Airway epithelial cell (primary cell): ENCODE data around the gene PSME3IP1. TPM values are rescaled to one million over a fixed set of nuclear protein-coding genes. Genes with fewer than 3 reads are reported as not detected.

Source experiments
- total RNA-seq: library from RNA; depleted of rRNA; stranded (reverse); fragments of >200 nt; gene quantifications from 2 replicates; pipeline ENCODE4 v1.2.3, GENCODE V29; 2015

PSME3IP1 gene
- total RNA-seq, result 47.8 and 63.6 TPM in 2 replicates

GRCh38 chr16:57185945-57186871, at the start of gene PSME3IP1, which contains the start of gene RSPRY1:
TSS of gene PSME3IP1 (minus strand) at chr16:57186039. CDS start at chr16:57173854, 12,185 bp downstream.
TSS of gene RSPRY1 (plus strand) at chr16:57186329. CDS start at chr16:57204659, 18,330 bp downstream.

Other genes with a start within 250 kb of the PSME3IP1 start
- gene CETP, start 224.1 kb downstream of the PSME3IP1 start, total RNA-seq, result not detected in 2 replicates
- 0.28 and 0.92 TPM in 2 replicates for gene NLRC5, start 196.5 kb downstream of the PSME3IP1 start, total RNA-seq
- gene CPNE2, start 93.5 kb downstream of the PSME3IP1 start, total RNA-seq, result 14.4 and 23.8 TPM in 2 replicates
- gene RSPRY1, start 290 bp upstream of the PSME3IP1 start, total RNA-seq, result 25.8 and 29.8 TPM in 2 replicates
- 67.3 and 73.6 TPM in 2 replicates for gene ARL2BP, start 59.2 kb upstream of the PSME3IP1 start, total RNA-seq
- gene PLLP, start 98.6 kb upstream of the PSME3IP1 start, total RNA-seq, result 7.5 and 8.6 TPM in 2 replicates
- gene CCL22, start 172.7 kb upstream of the PSME3IP1 start, total RNA-seq, result 0.35 TPM in 1 of 2 replicates, not detected in the other
- 6.7 and 9.9 TPM in 2 replicates for gene CX3CL1, start 186.5 kb upstream of the PSME3IP1 start, total RNA-seq
- gene CCL17, start 218.7 kb upstream of the PSME3IP1 start, total RNA-seq, result not detected in 2 replicates